Measurements from ENCODE around the gene LNX2. TPM values are rescaled to one million over a fixed set of nuclear protein-coding genes. Genes with fewer than 3 reads are reported as not detected.

Gene LNX2
- polyA plus RNA-seq, 1 donor (not counting 4 experiments of a cell fraction or from before 2014, with no cell fraction given): 17.0 TPM

DNA sequence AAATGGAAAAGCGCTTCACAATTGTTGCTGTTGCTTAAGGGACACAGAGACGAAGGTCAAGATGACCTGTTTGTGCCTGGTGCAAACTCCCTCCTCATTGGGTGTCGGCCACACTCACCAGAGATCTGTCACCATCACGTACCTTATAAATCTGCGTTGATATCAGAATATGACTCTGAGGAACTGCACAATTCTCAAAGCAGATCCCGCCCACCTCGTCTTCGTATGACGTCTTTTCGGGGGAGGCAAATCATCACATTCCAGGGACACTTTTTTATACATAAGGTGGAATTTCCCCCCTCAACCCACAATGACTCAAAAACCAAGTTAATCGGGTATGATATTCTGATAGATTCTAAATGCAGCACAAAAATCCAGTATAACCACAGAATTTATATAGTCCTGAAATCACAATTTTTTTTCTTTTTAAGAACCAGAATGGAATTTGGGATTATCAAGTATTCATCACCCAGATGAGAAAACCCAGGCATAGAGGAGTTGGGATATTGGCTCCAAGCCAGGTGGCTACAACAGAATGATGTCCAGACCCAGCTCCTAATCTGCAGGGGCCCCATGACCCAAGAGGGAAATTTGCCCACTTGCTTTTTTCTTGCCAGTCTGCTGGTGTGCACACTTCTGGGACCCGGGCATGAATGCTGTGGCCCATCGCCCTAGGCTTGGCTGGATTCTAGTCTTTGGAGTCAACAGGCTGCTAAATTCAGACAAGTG is 119.4 kb downstream of the LNX2 start:
- H4K20me1 ChIP-seq (ENCODE audit: control insufficient read depth, extremely low read depth, insufficient read depth, low read length): no peaks in the 10 kb centered on the region
- no peaks in the 10 kb centered on the region for H3K4me1 ChIP-seq (ENCODE audit: control insufficient read depth, extremely low read depth, insufficient read depth, low read length)
- no peak overlapping the region for H3K9ac ChIP-seq (ENCODE audit: control insufficient read depth, extremely low read depth, insufficient read depth, low read length)
- dilution Hi-C loops (cut with MboI; ENCODE audit: extremely low pct_ligation_motif_present, low sequenced_read_pairs): no loop called here
- no peaks in the 10 kb centered on the region for H3K36me3 ChIP-seq (ENCODE audit: control insufficient read depth in 2 of 2, extremely low read depth in 1 of 2, insufficient read depth in 2 of 2, low read length in 2 of 2)
- H3K27me3 ChIP-seq (ENCODE audit: control insufficient read depth, extremely low read depth, insufficient read depth, low read length): peaks cover 6% of the 10 kb centered on the region
- no peaks in the 10 kb centered on the region for H3K9me3 ChIP-seq (ENCODE audit: control insufficient read depth, low read depth, low read length)
- H3K4me2 ChIP-seq (ENCODE audit: control insufficient read depth, extremely low read depth, insufficient read depth, low read depth, low read length): no peak overlapping the region
- H3K79me2 ChIP-seq (ENCODE audit: control insufficient read depth, insufficient read depth, low read length): no peaks in the 10 kb centered on the region
- H3K4me3 ChIP-seq (ENCODE audit: control insufficient read depth in 2 of 3, extremely low read depth in 1 of 3, insufficient read depth in 2 of 3, low read depth in 1 of 3, low read length in 3 of 3): no peak overlapping the region
- FAIRE-seq (no peak), DNase-seq (ENCODE audit: low read depth, low spot score) (no peak)
- H2AFZ ChIP-seq (ENCODE audit: control insufficient read depth, low read length): no peak overlapping the region
- H3K27ac ChIP-seq (ENCODE audit: control insufficient read depth, insufficient read depth, low read length): no peak overlapping the region
- TF ChIP-seq EZH2 (IDR thresholded peaks at IDR 0.05; ENCODE audit: low read length) (no peak), CTCF (optimal IDR thresholded peaks at IDR 0.05 in 1 of 3, IDR thresholded peaks at IDR 0.05 in 1 of 3, conservative IDR thresholded peaks at IDR 0.05 in 1 of 3; ENCODE audit: extremely low read depth in 1 of 3, insufficient read depth in 2 of 3, low read length in 3 of 3) (no peak)
- no peaks in the 10 kb centered on the region for H3K9me1 ChIP-seq (ENCODE audit: control insufficient read depth, extremely low read depth, insufficient read depth, low read length)

DNA sequence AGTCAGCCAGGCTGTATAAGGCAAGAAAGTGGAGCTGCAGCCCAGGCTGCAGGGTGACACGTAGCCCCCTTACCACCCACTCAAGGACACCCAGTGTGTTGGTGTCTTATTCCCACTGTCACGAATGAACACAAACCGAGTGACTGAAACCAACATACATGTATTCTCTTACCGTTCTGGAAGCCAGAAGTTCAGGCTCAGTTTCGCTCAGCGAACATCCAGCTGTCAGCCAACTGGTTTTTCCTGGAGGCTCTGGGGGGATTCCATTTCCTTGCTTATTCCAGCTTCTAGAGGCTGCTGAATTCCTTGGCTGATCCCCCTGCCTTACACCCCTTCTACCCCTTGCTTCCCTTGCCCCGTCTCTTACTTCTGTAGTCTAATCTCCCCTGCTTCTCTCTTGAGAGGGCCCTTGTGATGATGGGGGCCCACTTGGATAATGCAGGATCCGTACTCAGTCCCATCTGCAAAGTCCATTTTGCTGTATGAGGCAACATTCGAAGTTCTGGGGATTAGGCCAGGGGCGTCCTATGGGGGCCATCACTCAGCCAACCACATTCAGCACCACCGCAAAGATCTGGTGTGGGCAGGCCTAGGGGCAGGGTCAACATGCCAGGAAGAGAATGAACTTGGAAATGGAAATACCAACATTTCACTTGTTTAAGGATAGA is 122.6 kb downstream of the LNX2 start:
- dilution Hi-C loops (cut with MboI; ENCODE audit: extremely low pct_ligation_motif_present, low sequenced_read_pairs): no loop called here
- TF ChIP-seq CTCF (optimal IDR thresholded peaks at IDR 0.05 in 1 of 3, IDR thresholded peaks at IDR 0.05 in 1 of 3, conservative IDR thresholded peaks at IDR 0.05 in 1 of 3; ENCODE audit: extremely low read depth in 1 of 3, insufficient read depth in 2 of 3, low read length in 3 of 3): no peak
- no peak for TF ChIP-seq EZH2 (IDR thresholded peaks at IDR 0.05; ENCODE audit: low read length)

More for the DNA sequence above, 122.6 kb downstream of the LNX2 start:
- Histone ChIP-seq H3K9ac (ENCODE audit: control insufficient read depth, extremely low read depth, insufficient read depth, low read length) (no peak overlapping the region), H3K9me3 (ENCODE audit: control insufficient read depth, low read depth, low read length) (no peaks in the 10 kb centered on the region), H3K27ac (ENCODE audit: control insufficient read depth, insufficient read depth, low read length) (no peak overlapping the region), H3K27me3 (ENCODE audit: control insufficient read depth, extremely low read depth, insufficient read depth, low read length) (no peaks in the 10 kb centered on the region), H3K36me3 (ENCODE audit: control insufficient read depth in 2 of 2, extremely low read depth in 1 of 2, insufficient read depth in 2 of 2, low read length in 2 of 2) (no peaks in the 10 kb centered on the region), H3K79me2 (ENCODE audit: control insufficient read depth, insufficient read depth, low read length) (no peaks in the 10 kb centered on the region), H3K4me3 (ENCODE audit: control insufficient read depth in 2 of 3, extremely low read depth in 1 of 3, insufficient read depth in 2 of 3, low read depth in 1 of 3, low read length in 3 of 3) (no peak overlapping the region), H3K4me1 (ENCODE audit: control insufficient read depth, extremely low read depth, insufficient read depth, low read length) (no peaks in the 10 kb centered on the region), H3K9me1 (ENCODE audit: control insufficient read depth, extremely low read depth, insufficient read depth, low read length) (no peaks in the 10 kb centered on the region), H4K20me1 (ENCODE audit: control insufficient read depth, extremely low read depth, insufficient read depth, low read length) (no peaks in the 10 kb centered on the region), H3K4me2 (ENCODE audit: control insufficient read depth, extremely low read depth, insufficient read depth, low read depth, low read length) (no peak overlapping the region), H2AFZ (ENCODE audit: control insufficient read depth, low read length) (no peak overlapping the region)
- FAIRE-seq (no peak), DNase-seq (ENCODE audit: low read depth, low spot score) (no peak)
